MM.1S (cell line): ENCODE data around the gene SYVN1.

Experiments
- DNase-seq: peaks from one replicate; pipeline ENCODE4 v3.0.0-alpha.2; 2015
- H2AFZ ChIP-seq: fragments of 300-600 bp; sonication (generic); 2 replicates; pipeline ENCODE4 v1.6.0; 2016; ENCODE audit warnings: antibody characterized with exemption, low read length
- H3F3A ChIP-seq: fragments of 300-600 bp; sonication (generic); 2 replicates; pipeline ENCODE4 v1.6.1; 2016; ENCODE audit warnings: mild to moderate bottlenecking, antibody characterized with exemption, low read length, moderate library complexity, mixed read lengths; ENCODE audit not compliant: insufficient read depth
- H3K27ac ChIP-seq: fragments of 300-600 bp; sonication (generic); 2 replicates; pipeline ENCODE4 v1.5.1; 2016; ENCODE audit warnings: mild to moderate bottlenecking, low read length
- H3K27me3 ChIP-seq: fragments of 300-600 bp; sonication (generic); replicated peaks from 2 replicates; pipeline ENCODE4 v1.6.0; 2016; ENCODE audit warnings: low read length; ENCODE audit not compliant: insufficient read depth
- H3K36me3 ChIP-seq: fragments of 300-600 bp; sonication (generic); replicated peaks from 2 replicates; pipeline ENCODE4 v1.6.1; 2016; ENCODE audit warnings: mild to moderate bottlenecking, low read length, mixed read lengths; ENCODE audit not compliant: insufficient read depth
- H3K4me1 ChIP-seq: fragments of 300-600 bp; sonication (generic); 2 replicates; pipeline ENCODE4 v1.6.1; 2016; ENCODE audit warnings: low read length, mixed read lengths
- H3K4me2 ChIP-seq: fragments of 300-600 bp; sonication (generic); 2 replicates; pipeline ENCODE4 v1.6.0; 2016; ENCODE audit warnings: low read depth, low read length
- H3K4me3 ChIP-seq: fragments of 300-600 bp; sonication (generic); 2 replicates; pipeline ENCODE4 v1.5.1; 2016; ENCODE audit warnings: low read length, mixed read lengths
- H3K79me2 ChIP-seq: fragments of 300-600 bp; sonication (generic); 2 replicates; pipeline ENCODE4 v1.6.1; 2016; ENCODE audit warnings: mixed run types, low read length, mixed read lengths
- H3K9ac ChIP-seq: fragments of 300-600 bp; sonication (generic); 2 replicates; pipeline ENCODE4 v1.6.1; 2016; ENCODE audit warnings: low read length, mixed read lengths
- H3K9me2 ChIP-seq: fragments of 300-600 bp; sonication (generic); replicated peaks from 2 replicates; pipeline ENCODE4 v1.6.1; 2016; ENCODE audit warnings: mild to moderate bottlenecking, low read length, mixed read lengths; ENCODE audit not compliant: insufficient read depth
- H3K9me3 ChIP-seq: fragments of 300-600 bp; sonication (generic); replicated peaks from 2 replicates; pipeline ENCODE4 v1.6.1; 2016; ENCODE audit warnings: mild to moderate bottlenecking, low read length, mixed read lengths; ENCODE audit not compliant: insufficient read depth
- H4K20me1 ChIP-seq: fragments of 300-600 bp; sonication (generic); 2 replicates; pipeline ENCODE4 v1.6.1; 2016; ENCODE audit warnings: mild to moderate bottlenecking, low read length, moderate library complexity, mixed read lengths; ENCODE audit not compliant: insufficient read depth
- EZH2 ChIP-seq: fragments of 300-600 bp; sonication (generic); optimal IDR thresholded peaks from 2 replicates; pipeline ENCODE3; 2017; ENCODE audit warnings: low read depth, mild to moderate bottlenecking, antibody characterized with exemption, low read length, mixed read lengths
- EZH2phosphoT487 ChIP-seq: fragments of 300-600 bp; sonication (generic); IDR thresholded peaks from 2 replicates; pipeline ENCODE4 v1.6.1; 2018; ENCODE audit warnings: antibody characterized with exemption, low read length
- TF ChIP-seq, protein P1 (sequence below): fragments of 300-600 bp; sonication (generic); IDR thresholded peaks from 2 replicates; pipeline ENCODE4 v1.5.1; 2016; ENCODE audit warnings: antibody characterized with exemption, low read length, mixed read lengths

Gene SYVN1

GRCh38 chr11:65134240-65134951, at the start of gene SYVN1:
Gene SYVN1 (minus strand): TSS chr11:65134519. CDS start chr11:65133601, 918 bp downstream.
- DNase-seq, result peak; percentile 91
- peaks cover 12% of the 10 kb centered on the region for H3K36me3 ChIP-seq

DNA sequence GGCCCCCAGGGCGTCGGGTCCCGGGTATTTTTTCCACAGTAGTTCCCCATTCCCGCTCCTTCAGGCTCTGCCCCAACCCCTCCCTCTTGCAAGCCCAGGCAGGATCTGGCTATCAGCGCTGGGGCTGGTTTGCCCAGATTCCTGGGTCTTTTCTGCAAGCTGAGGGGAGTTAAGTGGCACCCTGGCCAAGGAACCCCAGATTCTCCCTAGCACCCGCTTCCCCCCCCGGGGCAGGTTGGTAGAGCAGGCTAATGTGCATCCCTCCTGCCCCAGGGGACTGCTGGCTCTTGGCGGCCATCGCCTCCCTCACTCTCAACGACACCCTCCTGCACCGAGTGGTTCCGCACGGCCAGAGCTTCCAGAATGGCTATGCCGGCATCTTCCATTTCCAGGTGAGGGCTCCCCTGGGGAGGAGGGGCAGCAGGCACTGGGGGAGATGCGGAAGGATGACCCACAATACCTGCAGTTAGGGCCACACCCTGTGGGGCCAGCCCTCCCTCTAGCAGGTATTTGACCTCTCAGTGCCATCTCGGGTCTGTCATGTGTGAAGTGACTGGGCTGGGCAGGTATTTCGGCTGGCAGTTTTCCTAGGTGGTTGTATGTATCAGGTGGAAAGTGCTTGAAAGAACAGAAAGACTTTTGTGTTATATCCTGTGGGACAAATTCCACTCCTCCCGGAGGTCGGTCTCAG, 49.0 kb upstream of the SYVN1 start:
- H3F3A ChIP-seq, result no peaks in the 10 kb centered on the region
- no peak for DNase-seq
- H3K9me2 ChIP-seq, result no peaks in the 10 kb centered on the region
- no peak overlapping the region for H2AFZ ChIP-seq
- H3K4me1 ChIP-seq, result 0 out of 2 replicates have a peak, but pooled peaks cover 6% of the 10 kb centered on the region
- 0 out of 2 replicates have a peak overlapping the region, but pooled peaks have one; percentile 90 for H3K4me2 ChIP-seq
- H3K9me3 ChIP-seq, result no peaks in the 10 kb centered on the region
- no peaks in the 10 kb centered on the region for H3K36me3 ChIP-seq
- no peak overlapping the region for H3K27ac ChIP-seq
- H3K9ac ChIP-seq, result no peak overlapping the region
- H3K4me3 ChIP-seq, result no peak overlapping the region
- no peak for TF ChIP-seq EZH2phosphoT487
- H4K20me1 ChIP-seq, result no peaks in the 10 kb centered on the region
- no peaks in the 10 kb centered on the region for H3K27me3 ChIP-seq
- peaks cover 26% of the 10 kb centered on the region for H3K79me2 ChIP-seq

More at GRCh38 chr11:65134240-65134951, at the start of gene SYVN1:
- TF ChIP-seq, protein P1, sequence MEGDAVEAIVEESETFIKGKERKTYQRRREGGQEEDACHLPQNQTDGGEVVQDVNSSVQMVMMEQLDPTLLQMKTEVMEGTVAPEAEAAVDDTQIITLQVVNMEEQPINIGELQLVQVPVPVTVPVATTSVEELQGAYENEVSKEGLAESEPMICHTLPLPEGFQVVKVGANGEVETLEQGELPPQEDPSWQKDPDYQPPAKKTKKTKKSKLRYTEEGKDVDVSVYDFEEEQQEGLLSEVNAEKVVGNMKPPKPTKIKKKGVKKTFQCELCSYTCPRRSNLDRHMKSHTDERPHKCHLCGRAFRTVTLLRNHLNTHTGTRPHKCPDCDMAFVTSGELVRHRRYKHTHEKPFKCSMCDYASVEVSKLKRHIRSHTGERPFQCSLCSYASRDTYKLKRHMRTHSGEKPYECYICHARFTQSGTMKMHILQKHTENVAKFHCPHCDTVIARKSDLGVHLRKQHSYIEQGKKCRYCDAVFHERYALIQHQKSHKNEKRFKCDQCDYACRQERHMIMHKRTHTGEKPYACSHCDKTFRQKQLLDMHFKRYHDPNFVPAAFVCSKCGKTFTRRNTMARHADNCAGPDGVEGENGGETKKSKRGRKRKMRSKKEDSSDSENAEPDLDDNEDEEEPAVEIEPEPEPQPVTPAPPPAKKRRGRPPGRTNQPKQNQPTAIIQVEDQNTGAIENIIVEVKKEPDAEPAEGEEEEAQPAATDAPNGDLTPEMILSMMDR, result no peak
- no peak for TF ChIP-seq EZH2phosphoT487
- TF ChIP-seq EZH2, result no peak
- Histone ChIP-seq H3K27me3 (no peaks in the 10 kb centered on the region), H3K9ac (peak within 1 kb of the TSS; percentile 99), H3K9me3 (no peaks in the 10 kb centered on the region), H3K4me1 (peaks cover 15% of the 10 kb centered on the region), H3K9me2 (no peaks in the 10 kb centered on the region), H3K4me3 (peak within 1 kb of the TSS; percentile 95), H3K27ac (peak within 1 kb of the TSS; percentile 97), H3K79me2 (peaks cover 54% of the 10 kb centered on the region), H4K20me1 (no peaks in the 10 kb centered on the region), H3F3A (peaks cover 36% of the 10 kb centered on the region), H2AFZ (peak within 1 kb of the TSS; percentile 75), H3K4me2 (peak within 1 kb of the TSS; percentile 90)

- no peak for TF ChIP-seq EZH2
- TF ChIP-seq, protein P1, result no peak
- TF ChIP-seq EZH2phosphoT487, result no peak
- H3K4me3 ChIP-seq, result peak overlapping the region; percentile 97
- H3F3A ChIP-seq, result no peaks in the 10 kb centered on the region
- peak overlapping the region; percentile 65 for H2AFZ ChIP-seq
- no peak for DNase-seq
- H3K36me3 ChIP-seq, result no peaks in the 10 kb centered on the region
- H3K9ac ChIP-seq, result peak overlapping the region; percentile 88
- H3K79me2 ChIP-seq, result peaks cover 26% of the 10 kb centered on the region
- H3K4me1 ChIP-seq, result 0 out of 2 replicates have a peak, but pooled peaks cover 6% of the 10 kb centered on the region
- no peaks in the 10 kb centered on the region for H4K20me1 ChIP-seq
- H3K9me2 ChIP-seq, result no peaks in the 10 kb centered on the region
- no peaks in the 10 kb centered on the region for H3K9me3 ChIP-seq
- no peaks in the 10 kb centered on the region for H3K27me3 ChIP-seq
- H3K27ac ChIP-seq, result peak overlapping the region; percentile 5; the same call in 1 of the 2 replicates
- peak overlapping the region; percentile 90 for H3K4me2 ChIP-seq
These were observed 48.2 kb upstream of the SYVN1 start for GRCh38 chr11:65182258-65183170.
